ENCODE measurements around the gene LRRC7.

Gene LRRC7

DNA sequence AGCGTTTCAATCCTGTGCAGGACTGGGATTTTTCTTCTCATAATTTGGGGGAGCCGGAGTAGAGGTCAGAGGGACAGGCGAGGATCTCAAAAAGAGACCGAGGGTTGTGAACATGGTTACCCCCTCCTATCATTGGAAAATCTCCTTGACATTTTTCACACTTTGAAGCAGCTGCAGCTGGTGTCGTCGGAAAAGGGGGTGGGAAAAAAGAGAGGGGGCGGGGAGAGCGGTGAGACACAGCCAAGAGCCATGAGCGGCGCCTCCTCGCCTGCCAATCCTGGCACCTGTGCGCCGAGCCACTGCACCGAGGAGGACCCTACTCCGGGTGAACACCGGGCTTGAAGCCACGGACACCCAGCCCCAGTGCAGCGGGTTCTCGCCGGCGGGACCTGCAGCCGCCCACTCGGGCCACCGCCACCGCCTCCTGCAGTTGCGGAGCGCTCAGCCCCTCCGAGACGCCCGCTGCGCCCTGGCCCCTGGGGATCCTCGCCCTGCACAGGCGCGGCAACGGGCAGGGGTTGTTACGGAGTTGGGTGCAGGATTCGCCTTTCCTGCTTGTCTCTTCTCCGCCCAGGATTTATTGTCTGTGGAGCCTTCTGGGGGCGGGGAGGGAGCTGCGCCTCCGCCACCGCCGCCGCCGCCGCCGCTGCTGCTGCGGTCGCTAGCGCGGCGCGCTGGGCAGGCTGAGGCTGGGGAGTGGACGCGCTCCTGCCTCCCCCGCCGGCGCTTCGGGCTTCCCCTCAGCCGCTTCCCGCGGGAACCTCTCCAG is at the start of gene LRRC7:
Gene LRRC7 (plus strand): TSS at position 271 of the 769 bp plus-strand sequence. CDS start 718 bp downstream, outside the sequence.
- DNase-seq: no peak

DNA sequence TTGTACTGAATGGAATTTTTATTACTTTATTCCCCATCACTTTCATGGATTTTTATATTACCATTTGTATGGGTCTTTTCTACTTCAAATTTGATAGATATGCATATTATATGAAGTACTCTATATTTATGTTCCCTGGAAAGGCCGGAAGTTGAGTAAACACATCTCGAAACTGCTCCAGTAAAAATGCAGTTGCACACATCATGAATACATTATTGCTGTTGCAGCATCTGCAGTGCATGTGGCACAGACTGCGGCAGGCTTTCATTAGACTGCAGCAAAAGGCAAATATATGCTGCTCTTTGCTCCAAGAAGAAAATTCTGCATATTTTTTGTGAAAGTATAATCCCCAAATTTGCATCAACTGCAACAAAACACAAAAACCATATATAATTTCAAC is 48.7 kb upstream of the LRRC7 start:
- DNase-seq: no peak

DNA sequence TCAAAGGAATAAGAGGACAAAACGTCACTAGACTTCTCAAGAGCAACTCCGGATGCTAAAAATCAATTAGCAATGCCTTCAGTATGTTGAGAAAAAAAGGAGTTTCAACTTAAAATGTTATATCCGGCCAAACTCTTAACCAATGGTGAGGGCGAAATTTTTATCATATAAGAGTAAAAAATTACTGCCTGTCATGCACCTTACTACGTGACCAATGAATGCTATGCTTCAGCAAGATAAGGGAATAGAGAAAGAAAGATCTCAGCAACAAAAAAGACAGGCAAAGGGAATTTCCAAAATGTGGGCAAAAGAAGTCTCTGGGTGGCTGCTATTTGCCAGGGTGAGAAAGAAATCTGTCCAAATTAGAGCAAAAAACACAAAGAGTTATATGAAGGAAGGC is 47.4 kb upstream of the LRRC7 start:
- no peak for DNase-seq

DNA sequence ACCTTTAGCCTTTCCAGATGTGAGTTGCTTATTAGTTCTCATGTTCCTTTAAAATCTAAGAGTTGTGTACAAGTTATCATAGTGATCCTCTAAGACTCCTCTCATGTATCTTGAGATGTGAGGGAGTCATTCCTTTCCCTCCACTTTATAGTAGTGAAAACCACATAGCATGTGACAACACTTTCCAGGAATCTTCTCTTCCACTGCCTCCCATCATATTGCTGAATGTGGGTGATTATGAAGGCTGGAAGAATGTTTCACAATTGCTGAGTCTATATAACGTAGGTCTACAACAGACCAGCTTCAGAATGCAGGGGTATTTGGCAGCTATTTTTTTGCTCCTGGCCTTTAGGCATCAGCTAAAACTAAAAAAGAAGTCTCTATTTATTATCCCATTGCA is 44.7 kb upstream of the LRRC7 start:
- no peak for DNase-seq

DNA sequence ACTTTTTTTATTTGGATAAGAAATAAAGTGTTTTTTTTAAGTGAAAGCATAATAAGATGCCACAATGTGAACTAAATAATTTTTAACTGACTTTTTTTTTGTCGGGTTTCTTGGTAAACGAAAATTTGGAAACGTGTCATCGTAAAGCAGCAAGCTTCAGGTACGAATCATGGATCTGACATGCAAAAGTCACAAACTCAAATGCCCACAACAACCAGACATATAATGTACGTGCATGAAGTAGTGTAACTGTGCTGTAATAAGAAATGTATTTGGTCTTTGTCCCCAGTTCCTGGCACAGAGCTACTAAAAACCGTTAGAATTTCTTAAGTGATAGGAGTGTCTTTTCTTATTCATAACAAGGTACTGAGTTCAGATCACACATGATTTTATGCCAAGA is 44.3 kb upstream of the LRRC7 start:
- DNase-seq: no peak

DNA sequence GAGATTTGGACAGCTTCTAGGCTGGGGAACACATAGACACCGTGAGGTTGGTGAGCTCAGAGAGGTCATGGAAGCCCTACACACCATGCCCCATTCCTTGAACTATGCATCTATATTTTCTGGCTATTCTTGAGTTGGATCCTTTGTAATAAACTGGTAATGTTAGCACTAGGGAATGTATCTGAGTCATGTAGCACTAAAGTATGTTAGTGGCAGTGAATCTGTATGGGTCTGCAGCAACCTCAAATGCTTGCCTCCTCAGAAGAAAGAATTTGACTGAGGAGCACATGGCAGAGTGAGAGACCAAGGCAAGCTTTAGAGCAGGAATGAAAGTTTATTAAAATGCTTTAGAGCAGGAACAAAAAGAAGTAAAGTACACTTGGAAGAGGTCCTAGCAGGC is 43.7 kb upstream of the LRRC7 start:
- no peak for DNase-seq

DNA sequence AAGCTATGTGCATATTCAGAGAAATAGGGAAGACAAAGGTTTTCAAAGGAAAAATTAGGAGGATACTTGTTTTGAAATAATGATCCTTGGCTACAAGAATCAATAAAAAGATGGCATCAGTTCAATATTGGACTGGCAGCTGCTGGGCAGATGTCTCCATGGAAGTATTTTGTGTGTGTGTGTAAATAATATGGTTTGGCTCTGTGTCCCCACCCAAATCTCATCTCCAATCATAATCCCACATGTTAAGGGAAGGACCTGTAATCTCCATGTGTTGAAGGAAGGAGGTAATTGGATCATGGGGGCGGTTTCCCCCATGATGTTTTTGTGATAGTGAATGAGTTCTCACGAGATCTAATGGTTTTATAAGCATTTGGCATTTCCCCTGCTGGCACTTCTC is 40.4 kb upstream of the LRRC7 start:
- no peak for DNase-seq

DNA sequence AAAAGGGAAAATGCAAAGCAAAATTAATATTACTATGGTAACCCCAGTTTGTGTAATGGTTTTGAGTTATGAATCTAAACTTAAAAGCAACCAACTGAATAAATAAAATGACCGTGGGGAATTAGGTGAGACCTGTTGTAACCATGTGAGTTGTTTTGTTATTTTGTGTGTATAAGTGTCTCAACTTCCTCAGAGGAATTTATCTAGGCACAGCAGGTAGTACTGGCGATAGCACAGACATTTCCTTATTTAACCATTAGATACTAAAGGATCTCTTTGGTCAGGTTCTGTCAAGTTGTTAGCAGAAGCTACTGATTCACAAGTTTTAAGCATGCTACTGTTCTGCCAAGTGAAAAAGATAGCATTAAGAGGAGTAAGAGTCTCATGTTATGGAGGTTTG is 39.3 kb upstream of the LRRC7 start:
- no peak for DNase-seq

DNA sequence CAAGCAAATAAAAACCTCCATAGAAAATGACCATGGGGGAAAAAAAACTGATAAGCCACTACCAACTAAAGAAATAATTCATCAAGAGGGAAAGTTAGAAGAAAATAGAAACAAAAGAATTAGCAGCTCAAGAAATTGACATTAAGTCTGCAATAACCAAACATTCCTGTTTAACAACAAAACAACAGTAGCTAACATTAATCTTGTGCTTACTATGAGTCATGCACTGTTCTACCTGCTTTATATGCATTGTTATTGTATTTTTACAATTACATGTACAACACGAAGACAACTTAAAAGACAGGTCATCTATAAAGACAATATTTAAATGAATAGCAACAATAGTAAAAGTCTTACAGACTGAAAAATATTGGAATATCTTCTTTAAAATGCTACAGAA is 34.4 kb upstream of the LRRC7 start:
- no peak for DNase-seq

DNA sequence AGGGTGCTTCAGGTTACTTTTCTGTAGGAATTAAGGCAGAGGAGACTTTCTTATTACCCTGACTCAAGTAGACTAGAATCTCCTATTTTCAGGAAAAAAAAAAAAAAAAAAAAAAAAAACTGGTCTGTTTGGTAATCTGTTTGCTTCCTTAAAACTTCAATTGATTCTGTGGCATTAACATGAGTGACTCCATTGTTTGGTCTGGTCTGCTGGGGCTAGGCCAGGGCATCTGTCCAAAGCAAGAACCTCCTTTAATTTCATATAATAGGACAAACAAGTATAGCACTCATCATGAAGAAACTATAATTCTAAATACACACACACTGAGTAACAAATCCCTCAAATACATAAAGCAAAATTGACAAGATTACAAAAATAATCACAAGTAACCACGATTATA is 32.9 kb upstream of the LRRC7 start:
- DNase-seq: no peak

DNA sequence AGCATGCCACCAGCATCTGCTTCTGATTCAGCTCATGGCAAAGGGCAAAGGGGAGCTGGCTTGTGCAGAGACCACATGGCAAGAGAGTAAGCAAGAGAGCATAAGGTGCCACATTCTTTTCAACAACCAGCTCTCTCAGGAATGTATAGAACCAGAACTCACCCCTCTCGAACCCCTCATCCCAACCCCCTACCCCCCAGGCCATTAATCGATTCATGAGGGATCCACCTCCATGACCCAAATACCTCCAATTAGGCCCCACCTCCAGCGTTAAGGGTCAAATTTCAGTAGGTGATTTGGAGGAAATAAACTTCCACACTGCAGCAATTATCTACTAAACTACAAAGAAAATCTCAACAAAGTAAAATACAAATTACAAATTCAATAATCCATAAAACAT is 32.2 kb upstream of the LRRC7 start:
- no peak for DNase-seq

DNA sequence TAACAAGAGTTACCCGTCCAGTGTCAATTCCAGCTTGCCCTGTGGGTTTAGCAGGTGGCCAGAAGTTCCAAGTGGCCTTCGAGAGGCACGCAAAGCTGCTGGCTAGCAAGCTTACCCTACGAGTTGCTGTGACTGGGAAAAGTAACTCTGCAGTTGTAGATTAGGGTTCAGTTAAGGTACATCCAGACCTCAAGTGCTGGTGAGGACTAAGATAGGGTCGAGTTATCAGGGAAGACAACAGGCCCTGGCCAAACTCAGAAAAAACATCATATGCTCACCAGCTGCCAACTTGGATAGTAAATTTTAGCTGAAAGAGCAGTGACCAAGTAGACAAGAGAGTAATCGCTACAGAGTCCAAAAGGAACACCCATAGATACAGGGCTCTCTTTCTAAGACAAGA is 27.7 kb upstream of the LRRC7 start:
- DNase-seq: no peak

DNA sequence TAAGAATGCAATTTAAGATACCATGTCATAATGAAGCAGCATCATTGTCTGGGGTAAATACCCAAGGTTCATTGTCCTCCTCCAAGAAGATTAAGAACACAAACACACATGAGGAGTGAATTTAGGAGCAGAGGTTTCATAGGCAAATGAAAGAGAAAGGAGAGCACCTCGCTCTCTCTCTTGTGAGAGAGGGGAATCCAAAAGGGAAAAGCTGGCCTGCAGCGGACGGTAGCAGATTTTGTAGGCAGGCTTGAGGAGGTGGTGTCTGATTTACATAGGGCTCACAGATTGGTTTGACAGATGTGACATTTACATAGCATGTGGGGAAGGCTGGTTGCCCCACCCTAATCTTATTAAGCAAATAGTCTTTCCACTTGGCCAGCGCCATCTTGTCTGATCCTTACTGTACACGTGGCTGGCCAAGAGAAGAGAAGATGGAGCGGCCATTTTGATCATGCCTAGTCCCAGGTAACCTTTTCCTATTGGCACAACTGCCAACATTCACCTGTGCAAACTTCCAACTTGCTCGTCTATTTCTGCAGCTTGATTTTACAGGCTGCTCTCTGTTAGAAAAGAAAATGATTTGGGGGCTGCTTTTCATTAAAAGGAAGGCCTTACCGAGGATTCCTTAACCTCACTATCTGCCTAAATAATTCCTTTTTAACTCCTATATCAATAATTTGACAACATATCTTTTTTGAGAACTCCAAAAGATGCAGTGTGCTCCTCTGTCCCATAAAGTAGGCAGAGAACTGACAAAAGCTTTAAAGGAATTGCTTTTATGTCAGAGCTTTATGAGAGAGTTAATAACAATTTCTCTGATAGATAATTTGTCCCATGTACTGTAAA is 16.0 kb upstream of the LRRC7 start:
- no peak for DNase-seq

DNA sequence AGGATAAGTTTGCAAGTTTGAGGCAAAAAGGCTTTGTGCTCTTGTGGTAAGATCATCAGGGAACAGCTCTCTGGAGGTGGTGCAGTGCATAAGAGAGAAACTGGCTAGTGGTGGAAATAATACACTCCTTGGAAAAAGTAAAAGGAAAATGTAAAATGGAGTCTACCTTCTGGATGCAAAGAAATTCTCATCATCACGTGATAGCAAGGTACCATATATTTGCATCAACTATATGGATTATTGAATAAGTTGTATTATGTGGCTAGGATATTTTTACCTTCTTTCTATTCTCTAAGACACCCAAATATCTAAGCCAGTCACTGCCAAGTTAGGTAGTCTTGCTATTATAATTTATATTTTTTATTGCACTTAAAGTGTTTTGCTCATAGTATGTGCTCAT is 14.0 kb upstream of the LRRC7 start:
- no peak for DNase-seq

DNA sequence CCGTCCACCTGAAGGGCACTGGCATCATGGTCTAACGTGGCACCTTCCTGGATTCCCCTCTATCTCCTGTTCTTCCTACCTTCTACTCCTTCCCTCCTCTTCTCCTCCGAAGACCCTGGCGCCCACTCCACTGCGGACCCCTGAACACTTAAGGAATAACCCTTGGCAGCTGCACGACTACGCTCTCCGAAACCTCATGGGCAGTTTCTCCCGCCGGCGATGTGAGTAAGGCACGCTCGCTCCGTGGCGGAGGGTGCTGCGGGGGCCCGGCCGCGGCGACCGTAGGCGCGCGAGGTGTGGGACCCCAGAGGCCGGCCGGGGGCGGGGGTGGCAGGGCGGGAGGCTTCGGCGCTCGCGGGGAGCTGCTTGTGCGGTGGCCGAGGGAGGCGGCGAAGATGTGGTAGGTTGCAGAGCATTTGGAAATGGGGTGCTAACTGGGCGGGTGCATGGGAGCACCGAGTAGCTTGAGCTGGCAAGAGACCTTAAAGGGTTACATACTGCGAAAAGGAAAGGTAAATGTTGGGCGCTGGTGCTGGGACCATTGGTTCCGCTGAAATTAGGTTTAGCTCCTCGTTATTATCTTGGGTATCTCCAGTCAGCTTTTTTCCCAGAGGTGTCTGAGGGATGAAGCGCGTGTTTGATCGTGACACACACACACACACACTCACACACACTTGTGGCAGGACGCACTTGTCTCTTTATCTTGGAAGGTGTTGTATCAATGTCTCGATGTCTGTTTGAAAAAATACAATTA is 876 bp downstream of the LRRC7 start:
- no peak for DNase-seq

DNA sequence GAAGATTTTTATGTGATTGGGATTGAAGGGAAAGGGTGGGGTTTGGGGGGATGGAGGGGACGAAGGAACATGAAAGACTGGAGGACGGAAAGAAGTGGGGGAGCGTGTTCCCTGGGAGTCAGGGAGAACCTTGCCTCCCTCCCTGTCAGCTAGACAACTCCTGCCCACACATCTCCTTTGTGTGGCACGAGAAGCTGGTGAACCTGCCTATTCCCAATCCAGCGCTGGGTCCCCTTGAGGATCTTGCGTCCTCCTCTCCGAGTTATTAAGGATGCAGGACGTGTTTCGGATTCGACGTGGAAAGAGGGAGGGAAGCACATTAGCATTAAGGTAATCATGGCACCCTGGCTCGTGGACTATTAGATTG is 1.4 kb downstream of the LRRC7 start:
- DNase-seq: no peak

DNA sequence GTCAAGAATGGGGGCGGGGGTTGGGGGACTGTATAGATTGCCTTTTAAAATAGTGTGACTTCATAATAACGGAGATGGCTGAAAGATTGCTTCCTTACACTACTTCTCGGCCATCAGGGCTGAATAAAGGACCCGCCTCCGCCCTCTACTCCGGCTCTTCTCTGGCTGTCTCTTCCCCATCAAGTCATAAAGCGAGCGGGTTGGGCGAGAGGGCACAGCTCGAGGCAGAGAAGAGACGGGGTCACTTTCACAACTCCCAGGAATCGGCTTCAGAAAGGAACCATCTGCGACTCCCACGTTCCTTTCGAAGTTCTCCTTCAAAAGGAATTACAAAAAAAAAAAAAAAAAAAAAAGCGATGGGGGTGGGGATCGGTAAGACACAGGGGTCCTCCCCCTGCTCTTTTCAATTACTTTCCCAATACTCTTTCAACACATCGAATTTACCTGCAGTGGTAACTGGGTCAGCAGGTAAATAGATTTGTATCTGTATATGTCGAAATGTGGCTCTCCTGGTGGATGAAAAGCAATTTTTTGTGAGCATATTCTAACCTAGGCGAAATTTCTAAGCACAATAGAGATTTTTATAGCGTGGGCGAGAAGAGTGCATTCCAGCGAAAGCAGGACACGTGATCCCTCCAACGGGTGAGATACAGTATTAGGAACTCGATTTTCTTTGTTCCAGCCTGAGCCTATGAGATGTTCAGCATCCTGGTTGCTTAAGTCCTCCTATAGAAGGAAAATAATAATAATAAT is 2.0 kb downstream of the LRRC7 start:
- no peak for DNase-seq

DNA sequence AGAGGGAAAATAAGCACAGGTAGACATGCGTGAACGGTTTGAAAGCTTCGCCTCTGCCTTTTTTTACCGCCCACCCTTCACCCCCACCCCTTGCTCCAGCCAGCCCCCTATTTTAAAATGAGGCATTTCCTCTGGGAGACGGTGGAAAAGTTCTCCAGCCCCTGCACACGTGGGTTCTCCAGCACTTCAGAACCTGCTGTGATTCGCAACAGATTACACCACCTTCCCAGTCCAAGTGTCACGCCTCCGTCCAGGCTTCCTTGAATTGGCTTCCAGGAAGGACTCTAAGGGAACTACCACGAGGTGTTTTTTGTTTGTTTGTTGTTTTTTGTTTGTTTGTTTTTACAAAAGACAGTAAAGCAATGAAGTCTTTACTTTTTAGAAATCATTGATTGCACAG is 2.6 kb downstream of the LRRC7 start:
- DNase-seq: no peak

DNA sequence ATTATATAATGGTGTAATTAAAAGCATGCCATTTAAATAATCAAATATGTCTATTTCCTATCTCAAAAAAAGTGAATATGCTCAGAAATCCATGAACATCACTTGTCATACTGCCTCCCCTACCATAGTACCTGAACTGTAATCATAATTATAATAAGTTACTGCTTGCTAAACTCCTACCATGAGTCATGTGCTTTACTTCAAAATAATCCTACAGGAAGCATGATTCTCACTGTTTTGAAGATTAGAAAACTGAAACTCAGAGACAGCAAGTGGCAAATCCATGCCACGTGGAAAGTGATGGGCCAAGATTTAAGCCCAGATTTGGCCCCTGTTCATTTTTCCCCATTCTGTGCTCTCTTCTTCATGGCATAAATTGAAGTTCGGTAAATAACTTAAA is 5.2 kb downstream of the LRRC7 start:
- DNase-seq: no peak

DNA sequence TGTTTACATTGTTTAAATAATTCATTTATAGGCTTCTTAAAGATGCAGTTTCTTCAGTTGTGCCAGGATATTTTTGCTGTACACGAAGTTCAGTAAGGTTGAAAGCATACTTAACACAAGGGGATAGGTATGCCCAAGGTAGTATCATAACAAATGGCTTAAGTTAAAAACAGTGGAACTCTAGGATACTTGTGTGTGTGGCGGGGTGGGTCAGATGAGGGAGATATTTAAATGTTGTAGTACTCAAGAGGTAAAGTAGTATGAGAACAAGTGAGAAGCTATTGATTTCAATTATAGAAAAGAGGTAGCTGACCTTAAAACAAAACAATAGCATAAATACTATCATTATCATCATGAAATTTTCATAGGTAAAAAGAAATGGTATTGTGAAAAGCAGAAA is 6.2 kb downstream of the LRRC7 start:
- no peak for DNase-seq

DNA sequence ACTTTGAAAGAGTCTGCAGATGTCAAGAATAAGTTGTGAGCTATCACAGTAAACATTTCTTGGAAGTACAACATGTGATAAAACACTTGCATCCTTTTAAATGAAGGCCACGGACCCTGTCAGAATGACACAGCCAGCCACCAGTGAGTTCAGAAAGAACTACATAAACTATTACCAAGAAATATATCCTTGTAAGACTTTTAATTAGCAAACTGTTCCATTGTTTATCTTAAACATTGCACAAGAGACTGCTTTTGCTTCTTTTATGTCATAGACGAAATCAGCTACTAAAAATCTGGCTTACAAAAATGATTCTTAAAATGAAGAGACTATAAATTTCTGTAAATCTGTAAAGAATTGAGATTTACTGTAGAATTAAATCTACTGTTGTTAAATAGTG is 17.9 kb downstream of the LRRC7 start:
- DNase-seq: no peak

DNA sequence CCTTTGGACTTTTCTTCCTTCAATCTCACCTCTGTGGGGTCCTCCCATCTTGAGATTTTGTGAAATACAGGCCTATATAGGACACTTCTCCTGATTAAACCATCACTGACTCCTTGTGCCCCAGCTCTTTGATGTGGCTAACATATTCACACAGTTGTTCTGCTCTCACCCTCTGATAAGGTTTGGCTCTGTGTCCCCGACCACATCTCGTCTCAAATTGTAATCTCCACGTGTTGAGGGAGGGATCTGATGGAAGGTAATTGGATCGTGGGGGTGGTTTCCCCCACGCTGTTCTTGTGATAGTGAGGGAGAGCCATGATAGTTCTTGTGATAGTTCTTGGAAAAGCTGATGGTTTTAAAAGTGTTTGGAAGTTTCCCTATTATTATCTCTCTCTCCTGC is 19.7 kb downstream of the LRRC7 start:
- no peak for DNase-seq

DNA sequence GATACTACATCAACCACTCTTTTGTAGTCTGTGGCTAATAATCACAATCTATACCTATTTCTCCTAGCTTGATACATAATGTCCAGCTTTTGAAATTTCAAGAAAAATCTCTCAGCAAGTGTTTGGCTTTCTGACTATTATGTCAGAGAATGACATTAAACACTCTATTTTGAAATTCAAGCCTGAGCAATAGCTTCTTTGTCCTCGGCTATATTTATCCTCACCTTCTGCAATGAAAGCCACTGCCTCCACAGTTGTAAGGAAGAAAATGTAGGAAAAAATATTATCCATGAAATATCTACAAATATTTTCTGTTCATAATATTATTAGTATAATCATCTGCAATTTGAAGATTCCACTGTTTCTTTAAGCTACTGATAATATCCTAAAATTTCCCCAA is 22.1 kb downstream of the LRRC7 start:
- DNase-seq: no peak
